Natural killer cell (primary cell): ENCODE results near the gene UBAC1. TPM values are rescaled to one million over a fixed set of nuclear protein-coding genes. Genes with fewer than 3 reads are reported as not detected.

Experiments
- ATAC-seq, 3 donors: fragments of 150-1000 bp in 2 of 3; fragments of 200-7000 bp in 1 of 3; cut with Tn5 transposase; 1 replicate in 1 of 3; 2 replicates in 2 of 3; pipeline ENCODE4 v1.10.0; 2021; ENCODE audit warnings: mild to moderate bottlenecking in 2 of 3, moderate library complexity in 2 of 3
- DNase-seq, 2 donors: peaks; one replicate each; pipeline versions ENCODE4 v3.0.0 to v3.0.0-alpha.2; 2013 to 2021; ENCODE audit warnings: mixed read lengths in 1 of 2
- H3K27ac ChIP-seq: one replicate; pipeline ENCODE4 v1.5.1; 2013; ENCODE audit warnings: mild to moderate bottlenecking, low read length
- H3K27me3 ChIP-seq: one replicate; pipeline ENCODE4 v1.6.1; 2013; ENCODE audit warnings: low read length; ENCODE audit not compliant: control insufficient read depth, insufficient read depth
- H3K36me3 ChIP-seq: one replicate; pipeline ENCODE4 v1.6.1; 2013; ENCODE audit warnings: low read length; ENCODE audit not compliant: control insufficient read depth, insufficient read depth
- H3K4me1 ChIP-seq: one replicate; pipeline ENCODE4 v1.6.1; 2013; ENCODE audit warnings: low read length; ENCODE audit not compliant: control insufficient read depth, insufficient read depth
- H3K4me3 ChIP-seq: one replicate; pipeline ENCODE4 v1.5.1; 2013; ENCODE audit warnings: low read length
- H3K9me3 ChIP-seq: one replicate; pipeline ENCODE4 v1.6.1; 2013; ENCODE audit warnings: low read length; ENCODE audit not compliant: control insufficient read depth, insufficient read depth
- H3K27ac Mint-ChIP-seq, 2 donors: one replicate each; pipeline ENCODE4 v1.8.0; 2022; ENCODE audit warnings: mild to moderate bottlenecking in 2 of 2, mixed read lengths in 2 of 2, moderate library complexity in 1 of 2
- H3K27me3 Mint-ChIP-seq, 2 donors: one replicate each; pipeline ENCODE4 v1.8.0; 2022; ENCODE audit warnings: low read depth in 2 of 2, mixed read lengths in 2 of 2
- H3K36me3 Mint-ChIP-seq: one replicate; pipeline ENCODE4 v1.8.0; 2022; ENCODE audit warnings: mixed read lengths
- H3K4me1 Mint-ChIP-seq, 2 donors: one replicate each; pipeline ENCODE4 v1.8.0; 2022; ENCODE audit warnings: mixed read lengths in 2 of 2
- H3K4me3 Mint-ChIP-seq: one replicate; pipeline ENCODE4 v1.8.0; 2022; ENCODE audit warnings: mild to moderate bottlenecking, moderate library complexity, mixed read lengths
- H3K9me3 Mint-ChIP-seq, 2 donors: one replicate each; pipeline ENCODE4 v1.8.0; 2022; ENCODE audit warnings: mixed read lengths in 2 of 2
- WGBS: methylation state at CpG from one replicate; pipeline ENCODE4 v1.1.7; 2013; ENCODE audit warnings: missing lambda C conversion rate; ENCODE audit not compliant: insufficient coverage; 5-methylcytosine and 5-hydroxymethylcytosine counted together
- intact Hi-C: fragments of 100-400 bp; cut with micrococcal nuclease; formaldehyde crosslinking; loops from one replicate; pipeline ENCODE4 v1.14.2; 2022
- total RNA-seq, 4 donors: library from RNA; stranded (reverse); fragments of 120-200 nt in 1 of 4; gene quantifications; one replicate each; pipeline versions ENCODE4 v1.2.3 to v1.2.4, GENCODE V29; 2013 to 2022
- TF ChIP-seq, protein P1 (sequence below): fragments of 200-600 bp; IDR thresholded peaks from one replicate; pipeline ENCODE4 v1.8.0; 2022; ENCODE audit warnings: antibody characterized with exemption

Gene UBAC1
- total RNA-seq, 3 donors from 2014 or later (not counting 1 experiment from before 2014, with no cell fraction given) = 22.7 to 31.8 (median 27.6) TPM

- H3K36me3 Mint-ChIP-seq = no peaks in the 10 kb centered on the region
- ATAC-seq (no peak), DNase-seq (no peak)
- Histone ChIP-seq H3K4me1 (peaks cover 20% of the 10 kb centered on the region), H3K27ac (no peak overlapping the region), H3K9me3 (no peaks in the 10 kb centered on the region), H3K4me3 (no peak overlapping the region), H3K27me3 (no peaks in the 10 kb centered on the region), H3K36me3 (peaks cover 7% of the 10 kb centered on the region)
- H3K27me3 Mint-ChIP-seq = no peaks in the 10 kb centered on the region
- intact Hi-C loops = no loop called here
- H3K4me1 Mint-ChIP-seq = peaks cover 24 to 41% of the 10 kb centered on the region in 2 donors
- TF ChIP-seq, protein P1, sequence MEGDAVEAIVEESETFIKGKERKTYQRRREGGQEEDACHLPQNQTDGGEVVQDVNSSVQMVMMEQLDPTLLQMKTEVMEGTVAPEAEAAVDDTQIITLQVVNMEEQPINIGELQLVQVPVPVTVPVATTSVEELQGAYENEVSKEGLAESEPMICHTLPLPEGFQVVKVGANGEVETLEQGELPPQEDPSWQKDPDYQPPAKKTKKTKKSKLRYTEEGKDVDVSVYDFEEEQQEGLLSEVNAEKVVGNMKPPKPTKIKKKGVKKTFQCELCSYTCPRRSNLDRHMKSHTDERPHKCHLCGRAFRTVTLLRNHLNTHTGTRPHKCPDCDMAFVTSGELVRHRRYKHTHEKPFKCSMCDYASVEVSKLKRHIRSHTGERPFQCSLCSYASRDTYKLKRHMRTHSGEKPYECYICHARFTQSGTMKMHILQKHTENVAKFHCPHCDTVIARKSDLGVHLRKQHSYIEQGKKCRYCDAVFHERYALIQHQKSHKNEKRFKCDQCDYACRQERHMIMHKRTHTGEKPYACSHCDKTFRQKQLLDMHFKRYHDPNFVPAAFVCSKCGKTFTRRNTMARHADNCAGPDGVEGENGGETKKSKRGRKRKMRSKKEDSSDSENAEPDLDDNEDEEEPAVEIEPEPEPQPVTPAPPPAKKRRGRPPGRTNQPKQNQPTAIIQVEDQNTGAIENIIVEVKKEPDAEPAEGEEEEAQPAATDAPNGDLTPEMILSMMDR = no peak
- 95% methylated on average over 9 of the region's 9 CpGs for WGBS
- no peaks in the 10 kb centered on the region for H3K9me3 Mint-ChIP-seq
- no peak overlapping the region for H3K27ac Mint-ChIP-seq
- no peak overlapping the region for H3K4me3 Mint-ChIP-seq
These were observed 3.7 kb downstream of the UBAC1 start for GRCh38 chr9:135957431-135957830.

DNA sequence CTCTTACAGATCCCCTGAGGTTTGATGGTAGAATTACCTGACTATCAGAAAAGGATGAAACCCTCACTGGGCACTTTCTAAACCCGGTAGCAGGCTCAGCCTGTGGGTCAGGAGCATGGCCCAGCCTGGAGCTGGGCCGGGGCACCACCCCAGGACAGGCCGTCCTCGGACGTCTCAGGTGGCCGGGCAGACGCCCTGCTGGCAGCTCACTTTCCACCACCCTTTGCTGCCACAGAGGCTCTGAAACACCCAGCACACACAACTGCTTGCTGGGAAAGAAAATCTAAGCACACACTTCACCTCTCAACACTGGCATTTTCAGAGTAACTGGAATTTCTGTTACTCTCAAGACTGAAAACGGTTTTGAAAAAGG, 4.4 kb downstream of the UBAC1 start:
- Histone ChIP-seq H3K27me3 (no peaks in the 10 kb centered on the region), H3K27ac (no peak overlapping the region), H3K9me3 (no peaks in the 10 kb centered on the region), H3K36me3 (peaks cover 12% of the 10 kb centered on the region), H3K4me1 (peaks cover 19% of the 10 kb centered on the region), H3K4me3 (no peak overlapping the region)
- Mint-ChIP-seq H3K9me3 (no peaks in the 10 kb centered on the region), H3K36me3 (no peaks in the 10 kb centered on the region), H3K27me3 (no peaks in the 10 kb centered on the region), H3K4me1 (peaks cover 23 to 34% of the 10 kb centered on the region in 2 donors), H3K4me3 (no peak overlapping the region), H3K27ac (no peak overlapping the region)
- intact Hi-C loops = no loop called here
- ATAC-seq (no peak), DNase-seq (no peak)
- TF ChIP-seq, protein P1 = no peak
- 97% methylated on average over 8 of the region's 8 CpGs for WGBS

- no peaks in the 10 kb centered on the region for H3K36me3 Mint-ChIP-seq
- H3K36me3 ChIP-seq = peaks cover 12% of the 10 kb centered on the region
- no peak overlapping the region for H3K27ac Mint-ChIP-seq
- H3K4me1 Mint-ChIP-seq = peaks cover 17 to 28% of the 10 kb centered on the region in 2 donors
- DNase-seq (no peak), ATAC-seq (no peak)
- TF ChIP-seq, protein P1 = no peak
- H3K4me3 ChIP-seq = no peak overlapping the region
- intact Hi-C loops = no loop called here
- no peaks in the 10 kb centered on the region for H3K27me3 ChIP-seq
- H3K27me3 Mint-ChIP-seq = no peaks in the 10 kb centered on the region
- 98% methylated on average over 30 of the region's 32 CpGs for WGBS
- H3K4me1 ChIP-seq = peaks cover 14% of the 10 kb centered on the region
- H3K27ac ChIP-seq = no peak overlapping the region
- no peak overlapping the region for H3K4me3 Mint-ChIP-seq
- H3K9me3 Mint-ChIP-seq = no peaks in the 10 kb centered on the region
- H3K9me3 ChIP-seq = no peaks in the 10 kb centered on the region
These were observed 5.0 kb downstream of the UBAC1 start for GRCh38 chr9:135955934-135956801.
